Thoracic aorta (tissue), 2 donors: ENCODE results near the gene WDR48. TPM values are rescaled to one million over a fixed set of nuclear protein-coding genes. Genes with fewer than 3 reads are reported as not detected.

Source experiments
- ATAC-seq: fragments of 150-250 bp; one replicate; pipeline ENCODE4 v1.8.0; 2017; ENCODE audit warnings: low read depth; ENCODE audit not compliant: insufficient number of reproducible peaks, low FRiP score
- DNase-seq: peaks from one replicate; pipeline ENCODE4 v3.0.0-alpha.2; 2020; ENCODE audit warnings: low spot score
- H3K27ac ChIP-seq, 2 donors: fragments of 200-600 bp; sonication (generic); 1 replicate in 1 of 2; 2 replicates in 1 of 2; pipeline ENCODE4 v1.5.1; 2016; ENCODE audit warnings: mild to moderate bottlenecking in 2 of 2, moderate library complexity in 2 of 2
- H3K27me3 ChIP-seq: fragments of 200-600 bp; sonication (generic); replicated peaks from 2 replicates; pipeline ENCODE4 v1.6.0; 2016; ENCODE audit warnings: mild to moderate bottlenecking; ENCODE audit not compliant: insufficient read depth
- H3K36me3 ChIP-seq: fragments of 200-600 bp; sonication (generic); one replicate; pipeline ENCODE4 v1.5.1; 2016
- H3K4me1 ChIP-seq, 2 donors: fragments of 200-600 bp; sonication (generic); 1 replicate in 1 of 2; 2 replicates in 1 of 2; pipeline versions ENCODE4 v1.5.1 to v1.6.0; 2016; ENCODE audit warnings: low read depth in 2 of 2, mild to moderate bottlenecking in 1 of 2; ENCODE audit not compliant: control insufficient read depth in 1 of 2
- H3K4me3 ChIP-seq: fragments of 200-600 bp; sonication (generic); 2 replicates; pipeline ENCODE4 v1.5.1; 2016; ENCODE audit warnings: mild to moderate bottlenecking
- H3K9me3 ChIP-seq: fragments of 200-600 bp; sonication (generic); 2 replicates; pipeline ENCODE4 v1.5.1; 2016
- CTCF ChIP-seq: fragments of 200-600 bp; sonication (generic); IDR thresholded peaks from one replicate; pipeline ENCODE4 v1.5.1; 2019; ENCODE audit warnings: antibody characterized with exemption
- total RNA-seq, 2 donors: library from RNA; depleted of rRNA; stranded (reverse); fragments of >200 nt; gene quantifications; one replicate each; pipeline versions ENCODE4 v1.1.0 to v1.2.3, GENCODE V29; 2016

Gene WDR48
- total RNA-seq, 2 donors from 2014 or later: 17.7 to 29.9 TPM

GRCh38 chr3:39144748-39145380, 93.0 kb downstream of the WDR48 start:
- no peak for ATAC-seq
- TF ChIP-seq CTCF: no peak
- Histone ChIP-seq H3K9me3 (no peaks in the 10 kb centered on the region), H3K27me3 (no peaks in the 10 kb centered on the region), H3K4me3 (no peak overlapping the region), H3K4me1 (peaks cover 59 to 76% of the 10 kb centered on the region in 2 donors), H3K27ac (no peak overlapping the region), H3K36me3 (peaks cover 57% of the 10 kb centered on the region)
- DNase-seq: no peak

- no peak for TF ChIP-seq CTCF
- Histone ChIP-seq H3K27me3 (no peaks in the 10 kb centered on the region), H3K36me3 (peaks cover 53% of the 10 kb centered on the region), H3K9me3 (no peaks in the 10 kb centered on the region), H3K4me3 (peak overlapping the region; percentile 64), H3K4me1 (peaks cover 65 to 73% of the 10 kb centered on the region in 2 donors), H3K27ac (peak overlapping the region; percentile 78 to 97)
- DNase-seq (no peak), ATAC-seq (no peak)
Observed at GRCh38 chr3:39146083-39146501, 94.3 kb downstream of the WDR48 start.

Other genes with a start within 250 kb of the WDR48 start
- not detected for gene SCN10A, start 235.8 kb upstream of the WDR48 start, total RNA-seq
- gene SCN11A, start 72 bp upstream of the WDR48 start, total RNA-seq: under 1 TPM in 1 of 2 donors, not detected in 1; 0.07 TPM
- 10 to 100 TPM; 59.3 to 84.6 TPM for gene GORASP1, start 55.6 kb downstream of the WDR48 start, total RNA-seq
- gene TTC21A, start 55.7 kb downstream of the WDR48 start, total RNA-seq: 10 to 100 TPM in 1 of 2 donors, 1 to 10 TPM in 1; 3.0 to 14.9 TPM
- gene CSRNP1, start 101.6 kb downstream of the WDR48 start, total RNA-seq: 100 to 1,000 TPM in 1 of 2 donors, 10 to 100 TPM in 1; 96.8 to 117 TPM
- gene XIRP1, start 140.6 kb downstream of the WDR48 start, total RNA-seq: 1 to 10 TPM in 1 of 2 donors, not detected in 1; 2.0 TPM
- under 1 TPM; 0.28 to 0.54 TPM for gene CX3CR1, start 228.0 kb downstream of the WDR48 start, total RNA-seq